Activated CD4-positive, CD25-positive, alpha-beta regulatory T cell treated with anti-CD3 and anti-CD28 coated beads, Interleukin-2, amount 50 U/mL, for 16 hours (primary cell): ENCODE results near the gene RAB12.
"Not testable (repeated sequence)": the region's sequence is repeated elsewhere in the genome, so short reads cannot be mapped to it uniquely, and the experiment has no call there.

Experiments used
- DNase-seq: peaks from one replicate; pipeline ENCODE4 v3.0.0-alpha.2; 2020; ENCODE audit warnings: low read depth, low spot score

The RAB12 gene

DNA sequence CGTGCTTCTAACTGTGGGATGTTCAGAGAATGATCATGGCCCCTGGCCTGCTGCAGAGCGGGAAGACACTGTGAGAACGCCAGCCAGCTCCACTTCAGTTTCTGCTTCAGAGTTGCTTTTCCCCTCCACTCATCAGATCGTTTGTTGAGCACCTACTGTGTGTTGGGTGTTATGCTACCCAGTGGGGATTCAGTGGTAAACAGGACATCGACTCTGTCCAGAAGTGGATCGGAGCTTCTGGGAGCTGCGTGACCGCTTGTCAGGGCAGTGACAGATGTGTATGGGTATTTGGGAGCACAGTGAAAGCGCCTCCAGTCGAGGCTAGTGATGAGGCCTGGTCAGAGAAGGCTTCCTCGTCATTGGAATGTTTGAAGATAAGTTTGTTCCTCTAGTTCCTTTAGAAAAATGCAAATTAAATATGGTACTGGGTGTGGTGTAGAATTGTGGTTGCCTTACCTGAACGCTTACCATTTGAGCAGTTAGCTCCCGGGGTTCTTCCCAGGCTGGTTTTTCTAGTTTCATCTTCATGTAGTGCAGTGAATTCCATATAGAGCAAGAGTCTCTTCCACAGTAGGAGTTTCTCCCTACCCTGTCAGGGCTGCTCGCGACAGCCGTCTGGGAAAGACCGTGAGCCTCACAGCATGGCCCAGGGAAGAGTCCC, 2.8 kb downstream of the RAB12 start:
- DNase-seq: no peak

DNA sequence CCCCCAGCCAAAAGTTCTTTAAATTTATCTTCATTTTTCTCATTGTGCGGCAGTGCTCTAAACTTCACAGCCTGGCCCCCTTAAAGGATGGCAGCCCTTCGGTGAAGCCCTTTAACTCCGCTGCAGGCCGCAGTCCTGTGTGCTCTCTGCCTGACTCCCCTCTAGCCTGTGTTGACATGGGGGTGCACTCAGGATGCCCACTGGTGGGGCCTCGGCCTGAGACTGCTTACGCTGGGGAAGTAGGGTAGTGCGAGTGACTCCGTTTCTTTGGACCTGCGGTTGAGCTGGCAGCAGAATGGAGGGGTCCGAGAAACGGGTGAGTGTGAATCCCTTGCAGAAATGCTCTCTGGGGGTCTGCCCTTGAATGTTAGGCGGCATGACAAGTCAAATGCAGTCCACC, 5.6 kb downstream of the RAB12 start:
- DNase-seq: no peak

DNA sequence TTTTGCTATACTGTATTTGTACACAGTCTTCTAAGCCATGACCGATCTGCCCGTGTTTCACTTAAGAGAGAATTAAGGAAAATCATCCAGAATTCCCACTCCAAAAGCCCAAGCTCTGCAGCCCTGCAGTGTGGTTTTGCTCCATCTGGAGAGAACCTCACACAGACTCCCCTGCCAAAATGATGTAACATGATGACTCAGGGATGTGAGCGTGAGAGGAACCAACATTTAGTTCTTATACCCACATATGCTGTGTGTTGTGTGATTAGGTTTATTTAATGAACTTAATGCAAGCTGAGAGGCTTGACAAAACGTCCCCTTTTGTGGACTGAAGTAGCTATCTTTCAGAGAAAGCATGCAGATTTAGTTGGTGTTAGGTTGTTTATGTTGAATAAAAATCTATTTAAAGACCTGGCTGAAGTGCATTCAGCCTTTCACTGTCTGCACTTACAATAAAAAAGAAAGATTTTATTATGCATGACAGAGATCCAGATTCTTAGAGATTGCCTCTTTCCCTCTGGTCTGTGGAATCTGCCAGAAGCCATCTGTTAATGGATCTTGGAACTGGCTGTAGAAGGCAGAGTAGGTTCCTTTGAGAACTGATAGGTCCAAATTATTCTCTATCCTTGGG, 6.3 kb downstream of the RAB12 start:
- no peak for DNase-seq

DNA sequence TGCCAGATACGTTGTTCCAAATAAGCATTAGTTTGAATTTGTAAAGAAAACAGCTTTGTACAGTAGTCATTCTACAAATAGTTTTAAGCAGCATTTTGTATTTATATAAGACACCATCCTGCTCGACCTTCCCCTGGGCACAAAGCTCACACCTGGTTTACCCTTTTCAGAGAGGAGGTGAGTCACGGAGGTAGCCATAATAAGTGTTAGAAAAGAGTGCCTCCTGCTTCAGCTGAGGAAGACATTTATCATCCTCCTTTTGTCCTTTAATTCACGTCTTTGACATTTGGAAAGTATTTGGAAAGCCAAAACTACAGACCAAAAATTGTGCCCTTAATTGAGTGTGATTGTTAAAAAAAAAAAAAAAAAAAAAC, 6.8 kb downstream of the RAB12 start:
- no peak for DNase-seq

DNA sequence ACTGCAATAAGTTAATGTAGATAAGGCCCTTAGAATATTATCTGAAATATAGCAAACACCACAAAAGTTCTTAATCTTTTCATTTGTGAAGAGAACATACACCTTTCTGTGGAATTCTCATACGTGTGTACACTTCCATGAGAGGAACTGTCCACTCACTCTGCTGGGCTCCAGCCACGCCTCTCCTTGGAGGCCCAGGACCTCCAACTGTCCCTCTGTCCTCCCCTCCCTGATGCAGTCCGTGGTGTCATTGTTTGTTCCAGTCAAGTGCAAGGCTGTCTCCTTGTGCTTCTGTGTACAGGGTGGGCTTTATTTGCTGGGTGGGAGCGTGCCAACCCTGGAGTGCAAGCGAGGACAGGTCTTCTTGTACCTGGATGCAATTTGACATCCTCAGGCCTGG, 8.7 kb downstream of the RAB12 start:
- DNase-seq: no peak

DNA sequence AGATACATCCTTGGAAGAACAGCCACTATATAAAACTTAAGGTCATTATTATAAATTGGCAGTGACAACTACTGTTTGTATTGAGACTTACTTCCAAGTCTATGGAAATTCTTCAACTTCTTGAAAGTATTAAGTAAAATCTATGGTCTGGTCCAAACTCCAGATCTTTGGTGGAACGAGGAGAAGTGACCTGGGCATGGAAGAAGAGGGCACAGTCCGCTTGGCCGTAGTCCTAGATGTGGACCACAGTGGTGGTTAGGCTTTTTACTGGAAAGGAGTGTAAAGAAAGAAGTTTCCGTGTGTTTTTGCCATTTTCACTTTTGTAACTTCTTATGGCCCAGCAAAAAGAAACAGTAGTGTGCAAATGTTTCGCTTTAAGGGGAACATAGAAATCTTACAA, 9.8 kb downstream of the RAB12 start:
- DNase-seq: no peak

DNA sequence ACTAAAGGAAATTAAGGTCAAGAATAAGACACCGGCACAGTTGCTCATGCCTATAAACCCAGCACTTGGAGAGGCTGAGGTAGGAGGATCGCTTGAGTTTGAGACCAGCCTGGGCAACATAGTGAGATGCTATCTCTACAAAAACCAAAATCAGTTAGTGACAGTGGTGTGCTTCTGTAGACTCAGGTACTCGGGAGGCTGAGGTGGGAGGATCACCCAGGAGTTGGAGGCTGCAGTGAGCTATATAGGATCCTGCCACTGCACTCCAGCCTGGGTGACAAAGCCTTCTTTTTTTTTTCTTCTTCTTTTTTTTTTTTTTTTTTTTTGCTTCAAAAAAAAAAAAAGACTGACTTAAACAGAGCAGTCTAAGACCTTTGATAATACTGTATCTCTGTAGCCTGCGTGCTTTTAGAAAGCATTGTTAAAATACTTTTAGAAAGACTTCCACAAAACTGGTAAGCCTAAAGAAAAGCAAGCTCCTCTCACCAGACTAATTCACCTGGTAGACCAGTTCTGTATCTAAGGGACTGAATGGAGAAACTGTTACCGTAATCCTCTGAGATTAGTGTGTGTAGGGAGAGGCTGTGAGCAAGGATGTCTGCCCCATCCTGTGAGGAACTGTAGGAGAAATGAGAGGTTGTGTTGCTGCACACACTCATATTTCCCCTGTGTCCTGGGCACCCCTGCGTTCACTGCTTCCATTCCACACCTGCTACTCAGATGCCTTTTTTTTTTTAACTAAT, 10.8 kb downstream of the RAB12 start:
- no peak for DNase-seq

DNA sequence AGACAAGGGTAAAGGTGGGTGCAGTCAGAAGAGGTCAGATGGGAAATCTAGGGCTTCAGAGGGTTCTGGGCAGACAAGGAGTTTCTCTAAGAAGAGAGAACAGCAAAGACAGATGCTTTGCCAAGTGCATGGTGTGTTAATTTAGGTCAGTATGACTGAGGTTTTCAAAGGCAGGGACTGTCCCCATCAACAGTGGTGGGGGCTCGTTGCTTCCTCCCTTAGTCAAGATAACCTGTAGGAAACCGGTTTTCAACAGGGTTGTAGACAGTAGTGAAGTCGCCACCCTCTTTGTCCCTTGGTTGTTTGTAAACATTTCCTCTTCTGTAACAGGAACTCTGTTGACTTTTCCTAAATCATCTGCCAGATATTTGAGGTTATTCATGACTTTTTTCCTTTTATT, 11.6 kb downstream of the RAB12 start:
- DNase-seq: no peak

DNA sequence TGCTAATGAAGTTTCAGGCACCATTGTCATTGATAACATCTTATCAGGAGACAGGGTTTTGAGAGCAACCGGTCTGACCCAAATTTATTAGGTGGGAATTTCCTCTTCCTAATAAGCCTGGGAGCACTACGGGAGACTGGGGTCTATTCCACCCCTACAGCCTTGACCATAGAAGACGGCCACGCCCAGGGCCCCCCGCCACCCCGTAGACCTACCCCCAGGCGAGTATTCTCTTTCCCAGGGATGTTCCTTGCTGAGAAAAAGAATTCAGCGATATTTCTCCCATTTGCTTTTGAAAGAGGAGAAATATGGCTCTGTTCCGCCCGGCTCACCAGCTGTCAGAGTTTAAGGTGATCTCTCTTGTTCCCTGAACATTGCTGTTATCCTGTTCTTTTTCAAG, 13.4 kb downstream of the RAB12 start:
- not testable (repeated sequence) for DNase-seq

DNA sequence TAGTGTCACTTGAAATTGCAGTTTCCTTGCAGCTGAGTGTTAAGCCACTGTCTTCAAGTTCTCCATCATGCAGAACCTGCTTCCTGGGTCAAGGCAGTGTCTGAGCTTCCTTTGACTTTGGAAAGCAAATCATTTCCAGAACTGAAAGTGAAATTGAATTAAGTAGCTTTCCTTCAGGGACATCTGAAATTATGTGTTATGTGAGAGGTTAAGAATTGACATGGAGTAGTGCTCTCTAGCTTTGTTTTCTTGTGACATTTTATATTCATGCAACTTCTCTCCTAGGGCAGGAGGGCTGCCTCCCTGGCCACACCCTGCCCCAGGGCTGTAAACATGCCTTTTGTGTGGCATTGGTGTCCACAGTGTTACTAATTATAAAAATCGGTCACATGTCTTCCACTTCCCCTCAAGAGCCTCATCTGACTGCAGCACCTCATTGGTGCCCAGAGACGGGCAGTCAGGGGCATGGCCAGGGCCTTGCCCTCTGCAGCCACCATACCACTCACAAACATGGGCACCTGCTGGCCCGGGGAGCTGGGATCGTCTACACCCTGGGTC, 14.4 kb downstream of the RAB12 start:
- no peak for DNase-seq

DNA sequence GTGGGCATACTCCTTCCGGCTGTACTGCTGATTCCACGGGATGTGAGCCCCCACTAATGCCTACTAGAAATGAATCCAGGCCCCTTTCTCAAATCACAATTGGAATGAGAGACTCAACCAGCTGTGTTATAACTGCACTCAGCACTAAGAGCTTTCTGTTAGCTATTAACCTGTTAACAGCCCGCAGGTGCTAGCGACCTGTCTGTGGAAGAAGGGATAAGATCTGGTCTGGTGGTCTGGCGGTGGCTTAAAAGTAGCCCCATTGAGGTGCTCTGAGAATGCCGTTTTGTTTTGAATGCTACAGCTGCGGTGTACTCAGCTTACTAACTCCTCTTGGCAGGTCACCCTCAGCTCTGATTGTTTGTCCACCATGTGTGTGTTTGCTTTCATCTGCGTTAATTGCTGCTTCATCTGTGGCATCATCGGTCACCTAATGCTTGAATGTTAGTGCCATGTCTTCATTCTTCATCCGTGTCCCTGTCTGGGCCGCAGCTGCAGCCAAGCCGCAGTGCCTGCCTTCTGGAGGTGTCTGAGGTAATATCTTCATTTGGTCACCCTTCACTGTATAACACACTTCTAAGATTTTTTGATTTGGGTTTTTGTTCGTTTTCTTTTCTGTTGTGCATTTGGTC, 16.3 kb downstream of the RAB12 start:
- DNase-seq: no peak

DNA sequence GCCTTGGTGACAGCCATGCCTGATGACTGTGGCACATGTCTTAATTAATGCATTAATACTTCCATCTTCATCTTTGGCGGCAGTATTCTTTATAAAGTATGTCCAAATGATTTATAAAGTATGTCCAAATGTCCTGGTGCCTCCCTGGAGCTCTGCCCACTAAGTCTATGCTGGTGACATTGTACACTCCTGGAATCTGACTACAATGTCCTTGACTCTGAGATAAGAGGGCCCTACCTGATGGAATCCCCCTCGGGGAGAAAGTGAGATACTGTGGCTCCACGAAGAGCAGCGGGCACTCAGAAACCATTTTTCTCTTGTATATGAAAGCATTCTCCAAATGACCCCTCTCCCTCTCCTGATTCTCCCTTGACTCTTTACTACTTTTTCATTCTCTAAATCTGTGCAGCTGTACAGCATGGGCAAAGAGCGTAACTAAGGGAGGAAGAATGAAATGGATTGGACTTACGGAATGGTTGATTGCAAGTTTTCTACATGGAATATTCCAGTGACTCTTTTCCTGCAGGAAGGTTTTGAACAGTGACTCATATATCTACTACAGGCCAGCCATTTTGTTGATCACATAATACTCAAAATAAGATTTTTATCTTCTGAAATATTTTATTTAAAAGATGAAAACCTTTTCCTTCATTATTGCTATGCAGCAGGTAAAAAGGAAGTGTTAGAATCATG, 17.3 kb downstream of the RAB12 start:
- no peak for DNase-seq

DNA sequence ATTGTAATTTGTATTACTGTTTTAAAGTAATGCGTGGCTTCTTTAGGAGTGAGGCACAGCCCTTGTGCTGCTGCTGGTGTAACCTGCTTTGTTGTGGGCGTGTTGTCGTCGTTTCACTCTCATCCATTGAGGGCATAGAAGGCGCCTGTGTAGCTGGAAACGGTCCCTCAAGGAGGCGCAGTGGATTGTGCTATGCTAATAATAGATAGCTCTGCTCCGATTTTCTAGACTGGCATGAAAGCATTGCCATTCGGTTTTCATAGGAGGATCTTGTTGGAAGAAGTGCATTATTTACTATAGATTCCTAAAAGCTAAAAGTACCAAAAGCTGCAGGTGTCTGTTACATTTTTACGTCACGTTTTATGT, 17.9 kb downstream of the RAB12 start:
- no peak for DNase-seq

DNA sequence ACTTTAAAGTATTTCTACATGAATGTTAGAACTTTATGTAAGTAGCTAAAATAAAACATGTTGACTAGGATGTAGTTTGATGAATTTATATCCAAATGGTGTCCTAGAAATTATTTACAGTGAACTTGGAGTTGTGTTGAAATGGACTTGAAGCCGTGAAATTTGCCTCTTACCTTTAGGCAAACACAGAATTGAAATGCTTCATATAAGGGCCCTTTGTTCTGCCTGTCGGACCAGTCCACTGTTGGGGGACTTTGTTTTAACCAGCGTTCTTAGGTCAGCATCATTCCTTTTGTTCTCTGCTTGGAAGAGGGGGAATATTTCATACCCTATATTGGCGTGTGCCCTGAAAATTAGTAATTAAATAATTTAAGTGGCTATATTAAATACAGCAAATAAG, 18.3 kb downstream of the RAB12 start:
- no peak for DNase-seq

DNA sequence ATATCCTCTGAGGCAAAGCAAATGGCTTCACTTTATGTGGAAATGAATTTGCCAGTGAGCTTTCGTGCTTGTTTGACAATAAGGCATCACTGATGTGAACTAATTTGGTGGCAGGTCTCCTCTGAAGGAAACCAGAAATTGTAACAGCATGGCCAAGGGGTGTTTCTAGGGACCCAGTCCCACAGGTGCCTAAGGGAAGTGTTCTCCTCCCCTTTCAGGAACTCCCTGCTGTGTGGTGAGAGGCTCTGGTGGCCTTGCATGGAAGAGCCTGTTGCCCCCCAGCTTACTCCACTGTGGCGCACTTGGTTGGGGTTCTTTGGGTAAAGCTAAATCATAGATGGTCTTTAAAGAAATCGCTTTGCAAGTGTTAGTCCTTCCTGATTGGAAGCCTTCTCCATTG, 20.4 kb downstream of the RAB12 start:
- DNase-seq: no peak

DNA sequence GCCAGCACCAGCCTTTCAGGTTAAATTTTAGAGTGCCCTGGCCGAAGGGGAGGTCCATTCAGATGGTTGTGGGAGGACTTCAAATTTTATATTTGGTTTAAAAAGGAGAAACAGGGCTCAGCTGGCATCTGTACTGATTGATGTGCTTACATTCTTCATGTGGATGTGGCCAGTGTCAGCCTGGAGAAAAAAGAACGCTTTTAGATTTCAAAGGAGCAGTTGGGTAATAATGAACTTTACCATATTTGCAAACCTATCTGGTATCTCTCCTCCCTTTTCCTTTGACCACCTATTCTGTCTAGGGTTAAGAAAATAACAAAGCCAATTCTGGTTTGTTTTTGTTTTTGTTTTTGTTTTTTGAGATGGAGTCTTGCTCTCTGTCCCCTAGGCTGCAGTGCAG, 21.3 kb downstream of the RAB12 start:
- no peak for DNase-seq

DNA sequence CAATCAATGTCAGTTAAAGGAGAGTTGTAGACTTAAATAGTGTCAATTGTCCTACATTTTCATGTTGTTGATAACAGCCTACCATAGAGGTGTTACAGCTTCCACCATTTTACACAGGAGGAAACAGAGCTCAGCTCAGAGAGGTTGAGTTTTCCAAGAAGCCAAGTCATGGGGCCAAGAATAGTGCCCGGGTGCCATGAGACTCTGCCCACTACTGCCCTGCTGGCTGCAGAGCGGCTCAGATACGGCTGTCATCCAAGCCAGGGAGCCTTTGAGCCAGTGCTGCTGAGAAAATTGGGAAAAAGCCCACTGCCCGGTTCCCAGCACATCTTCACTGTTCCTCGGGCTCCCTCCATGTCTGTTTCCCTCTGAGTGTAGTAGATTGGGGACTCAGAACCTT, 22.0 kb downstream of the RAB12 start:
- DNase-seq: no peak

DNA sequence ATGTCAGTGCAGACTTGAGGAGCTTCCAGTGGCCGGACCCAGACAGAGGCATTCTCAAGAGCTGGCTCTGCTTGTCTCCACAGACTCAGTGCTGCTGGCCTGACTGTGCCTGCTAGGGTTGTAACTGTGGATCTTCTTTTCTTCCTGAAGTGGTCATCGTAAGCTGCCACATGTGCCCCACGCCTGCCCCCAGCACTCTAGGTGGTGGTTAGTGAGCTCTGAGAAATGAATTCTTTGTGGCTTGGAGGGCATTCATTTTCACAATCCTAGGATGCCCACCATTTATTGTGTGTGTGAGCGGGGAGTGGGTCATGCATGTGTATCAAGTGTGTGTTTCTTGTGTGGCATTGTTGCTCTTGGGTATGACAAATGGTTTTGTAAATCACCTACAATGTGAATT, 23.1 kb downstream of the RAB12 start:
- no peak for DNase-seq

DNA sequence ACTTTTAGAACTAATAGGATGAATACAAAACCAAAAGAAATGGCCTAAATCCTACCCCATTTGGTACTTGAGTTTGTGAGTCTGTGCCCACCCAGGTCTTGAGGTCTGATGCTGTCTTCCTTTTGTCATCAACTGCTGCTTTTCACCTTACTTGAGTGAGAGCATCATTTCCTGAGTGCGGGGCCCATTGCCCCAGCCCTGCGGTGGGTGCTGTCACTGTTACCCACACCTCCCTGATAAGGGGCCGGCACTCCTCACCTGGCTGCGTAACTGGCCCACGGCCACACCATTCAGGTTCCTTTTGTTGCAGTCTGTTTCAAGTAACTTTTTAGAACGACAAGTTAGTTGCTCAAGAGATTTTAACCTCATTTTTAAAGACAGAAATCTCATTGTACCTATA, 25.3 kb downstream of the RAB12 start:
- DNase-seq: no peak

DNA sequence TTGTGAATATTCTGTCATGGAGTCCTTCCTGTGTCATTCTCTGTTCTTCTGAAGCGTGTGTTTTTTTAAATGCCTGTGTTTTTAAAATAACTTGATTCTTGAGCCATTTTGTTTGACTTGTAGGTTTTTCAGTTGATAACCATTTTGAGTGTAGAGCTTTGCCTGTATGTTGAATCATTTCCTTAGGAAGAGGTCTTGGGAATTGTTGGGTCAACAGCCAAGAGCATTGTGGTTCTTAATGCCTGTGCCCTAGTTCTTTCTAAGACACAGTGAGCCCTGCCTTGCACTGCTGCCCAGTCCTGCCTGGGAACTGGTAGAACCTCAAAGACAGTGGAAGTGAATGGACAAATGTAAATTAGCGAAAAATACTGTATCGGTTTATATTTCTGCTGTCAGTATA, 25.9 kb downstream of the RAB12 start:
- DNase-seq: no peak

DNA sequence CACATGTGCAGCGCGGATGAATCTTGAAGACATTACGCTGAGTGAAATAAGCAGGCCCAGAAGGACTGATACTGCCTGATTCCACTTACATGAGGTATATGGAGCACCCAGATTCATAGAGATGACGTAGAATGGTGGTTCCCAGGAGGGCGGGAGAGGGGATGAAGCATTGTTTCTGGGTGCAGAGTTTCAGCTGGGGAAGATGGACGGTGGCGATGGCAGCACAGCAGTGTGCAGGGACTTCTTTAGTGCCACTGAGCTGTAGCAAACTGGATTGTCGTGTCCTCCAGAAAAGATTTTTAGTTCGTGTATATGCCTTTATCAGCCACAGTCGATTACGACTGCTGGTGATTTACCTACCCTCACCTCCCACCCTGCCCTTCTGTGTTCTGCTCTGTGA, 30.5 kb downstream of the RAB12 start:
- DNase-seq: no peak

DNA sequence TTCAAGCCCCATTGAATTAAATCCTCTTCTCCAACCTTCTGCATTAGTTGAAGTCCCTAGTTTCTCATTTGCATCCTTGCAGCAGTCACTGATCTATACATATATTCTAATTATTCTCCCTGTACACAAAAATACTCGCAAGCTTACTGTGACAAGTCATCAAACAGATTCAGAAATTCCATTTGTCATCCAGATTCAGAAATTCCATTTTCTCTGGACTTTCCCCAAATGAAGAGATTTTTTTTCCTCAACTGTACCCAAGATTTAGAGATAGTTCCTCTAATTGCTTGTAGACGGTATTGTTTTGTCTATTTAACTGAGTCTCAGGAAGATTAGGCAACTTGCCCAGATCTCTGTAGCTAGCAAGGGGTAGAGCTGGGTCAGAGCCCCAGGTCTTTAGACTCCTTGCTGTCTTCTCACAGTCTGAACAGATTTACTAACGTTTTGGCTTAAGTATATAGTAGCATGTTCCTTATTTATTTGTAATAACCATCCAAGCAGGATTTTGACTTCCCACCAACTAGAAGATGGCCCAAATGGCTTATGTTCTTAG, 34.2 kb downstream of the RAB12 start:
- no peak for DNase-seq
